ENCODE data around the gene ACSS1. TPM values are rescaled to one million over a fixed set of nuclear protein-coding genes. Genes with fewer than 3 reads are reported as not detected.

The ACSS1 gene
- total and polyA plus RNA-seq, 2 experiments from 2014 or later: 1.3 to 4.1 TPM

- TF ChIP-seq POLR2AphosphoS5 (IDR thresholded peaks at IDR 0.05; ENCODE audit: low read depth): no peak
- no peak for TF ChIP-seq EZH2 (IDR thresholded peaks at IDR 0.05; ENCODE audit: low read depth, unreplicated experiment)
- TF ChIP-seq NANOG (IDR thresholded peaks at IDR 0.05; ENCODE audit: borderline replicate concordance): no peak
- TF ChIP-seq, protein P1, sequence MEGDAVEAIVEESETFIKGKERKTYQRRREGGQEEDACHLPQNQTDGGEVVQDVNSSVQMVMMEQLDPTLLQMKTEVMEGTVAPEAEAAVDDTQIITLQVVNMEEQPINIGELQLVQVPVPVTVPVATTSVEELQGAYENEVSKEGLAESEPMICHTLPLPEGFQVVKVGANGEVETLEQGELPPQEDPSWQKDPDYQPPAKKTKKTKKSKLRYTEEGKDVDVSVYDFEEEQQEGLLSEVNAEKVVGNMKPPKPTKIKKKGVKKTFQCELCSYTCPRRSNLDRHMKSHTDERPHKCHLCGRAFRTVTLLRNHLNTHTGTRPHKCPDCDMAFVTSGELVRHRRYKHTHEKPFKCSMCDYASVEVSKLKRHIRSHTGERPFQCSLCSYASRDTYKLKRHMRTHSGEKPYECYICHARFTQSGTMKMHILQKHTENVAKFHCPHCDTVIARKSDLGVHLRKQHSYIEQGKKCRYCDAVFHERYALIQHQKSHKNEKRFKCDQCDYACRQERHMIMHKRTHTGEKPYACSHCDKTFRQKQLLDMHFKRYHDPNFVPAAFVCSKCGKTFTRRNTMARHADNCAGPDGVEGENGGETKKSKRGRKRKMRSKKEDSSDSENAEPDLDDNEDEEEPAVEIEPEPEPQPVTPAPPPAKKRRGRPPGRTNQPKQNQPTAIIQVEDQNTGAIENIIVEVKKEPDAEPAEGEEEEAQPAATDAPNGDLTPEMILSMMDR (conservative IDR thresholded peaks at IDR 0.05; ENCODE audit: low read depth in 2 of 2): no peak
Observed at GRCh38 chr20:25090492-25091429, 32.8 kb upstream of the ACSS1 start (continued).

GRCh38 chr20:25089662-25090061, 31.7 kb upstream of the ACSS1 start:
- H3K27me3 Mint-ChIP-seq (ENCODE audit: insufficient read depth, low read depth, poor library complexity): peaks cover 39% of the 10 kb centered on the region
- no peak for DNase-seq (ENCODE audit: low spot score)
- TF ChIP-seq, protein P2, sequence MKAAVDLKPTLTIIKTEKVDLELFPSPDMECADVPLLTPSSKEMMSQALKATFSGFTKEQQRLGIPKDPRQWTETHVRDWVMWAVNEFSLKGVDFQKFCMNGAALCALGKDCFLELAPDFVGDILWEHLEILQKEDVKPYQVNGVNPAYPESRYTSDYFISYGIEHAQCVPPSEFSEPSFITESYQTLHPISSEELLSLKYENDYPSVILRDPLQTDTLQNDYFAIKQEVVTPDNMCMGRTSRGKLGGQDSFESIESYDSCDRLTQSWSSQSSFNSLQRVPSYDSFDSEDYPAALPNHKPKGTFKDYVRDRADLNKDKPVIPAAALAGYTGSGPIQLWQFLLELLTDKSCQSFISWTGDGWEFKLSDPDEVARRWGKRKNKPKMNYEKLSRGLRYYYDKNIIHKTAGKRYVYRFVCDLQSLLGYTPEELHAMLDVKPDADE (IDR thresholded peaks at IDR 0.05): no peak
- TF ChIP-seq, protein P1 (conservative IDR thresholded peaks at IDR 0.05; ENCODE audit: low read depth in 2 of 2): no peak
- TF ChIP-seq ZNF331 (CRISPR knock-in tag; IDR thresholded peaks at IDR 0.05; ENCODE audit: low read depth): no peak
- no peak for TF ChIP-seq EZH2 (IDR thresholded peaks at IDR 0.05; ENCODE audit: low read depth, unreplicated experiment)
- no peak for TF ChIP-seq NANOG (IDR thresholded peaks at IDR 0.05; ENCODE audit: borderline replicate concordance)
- TF ChIP-seq POLR2AphosphoS5 (IDR thresholded peaks at IDR 0.05; ENCODE audit: low read depth): no peak
- TF ChIP-seq STAT1 (IDR thresholded peaks at IDR 0.05; ENCODE audit: unreplicated experiment): no peak
- TF ChIP-seq, protein P3, sequence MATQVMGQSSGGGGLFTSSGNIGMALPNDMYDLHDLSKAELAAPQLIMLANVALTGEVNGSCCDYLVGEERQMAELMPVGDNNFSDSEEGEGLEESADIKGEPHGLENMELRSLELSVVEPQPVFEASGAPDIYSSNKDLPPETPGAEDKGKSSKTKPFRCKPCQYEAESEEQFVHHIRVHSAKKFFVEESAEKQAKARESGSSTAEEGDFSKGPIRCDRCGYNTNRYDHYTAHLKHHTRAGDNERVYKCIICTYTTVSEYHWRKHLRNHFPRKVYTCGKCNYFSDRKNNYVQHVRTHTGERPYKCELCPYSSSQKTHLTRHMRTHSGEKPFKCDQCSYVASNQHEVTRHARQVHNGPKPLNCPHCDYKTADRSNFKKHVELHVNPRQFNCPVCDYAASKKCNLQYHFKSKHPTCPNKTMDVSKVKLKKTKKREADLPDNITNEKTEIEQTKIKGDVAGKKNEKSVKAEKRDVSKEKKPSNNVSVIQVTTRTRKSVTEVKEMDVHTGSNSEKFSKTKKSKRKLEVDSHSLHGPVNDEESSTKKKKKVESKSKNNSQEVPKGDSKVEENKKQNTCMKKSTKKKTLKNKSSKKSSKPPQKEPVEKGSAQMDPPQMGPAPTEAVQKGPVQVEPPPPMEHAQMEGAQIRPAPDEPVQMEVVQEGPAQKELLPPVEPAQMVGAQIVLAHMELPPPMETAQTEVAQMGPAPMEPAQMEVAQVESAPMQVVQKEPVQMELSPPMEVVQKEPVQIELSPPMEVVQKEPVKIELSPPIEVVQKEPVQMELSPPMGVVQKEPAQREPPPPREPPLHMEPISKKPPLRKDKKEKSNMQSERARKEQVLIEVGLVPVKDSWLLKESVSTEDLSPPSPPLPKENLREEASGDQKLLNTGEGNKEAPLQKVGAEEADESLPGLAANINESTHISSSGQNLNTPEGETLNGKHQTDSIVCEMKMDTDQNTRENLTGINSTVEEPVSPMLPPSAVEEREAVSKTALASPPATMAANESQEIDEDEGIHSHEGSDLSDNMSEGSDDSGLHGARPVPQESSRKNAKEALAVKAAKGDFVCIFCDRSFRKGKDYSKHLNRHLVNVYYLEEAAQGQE (IDR thresholded peaks at IDR 0.05; ENCODE audit: unreplicated experiment): no peak
- TF ChIP-seq ZNF114 (CRISPR knock-in tag; IDR thresholded peaks at IDR 0.05): no peak
- TF ChIP-seq CREB1 (CRISPR knock-in tag; IDR thresholded peaks at IDR 0.05; ENCODE audit: low read depth): no peak
- TF ChIP-seq JUNB (IDR thresholded peaks at IDR 0.05; ENCODE audit: unreplicated experiment): no peak

More at GRCh38 chr20:25089662-25090061, 31.7 kb upstream of the ACSS1 start:
- no peak overlapping the region for H3K27ac Mint-ChIP-seq
- H3K9me2 ChIP-seq (ENCODE audit: insufficient read depth): no peaks in the 10 kb centered on the region
- no peak overlapping the region for H3K4me3 Mint-ChIP-seq
- H3K4me1 ChIP-seq (ENCODE audit: insufficient read depth): peaks cover 10% of the 10 kb centered on the region
- H3K4me1 Mint-ChIP-seq: peaks cover 25% of the 10 kb centered on the region
- ATAC-seq: no peak
- H3K9me3 Mint-ChIP-seq: no peaks in the 10 kb centered on the region; the same call in 2 of the 3 replicates
- H3K27me3 ChIP-seq (ENCODE audit: insufficient read depth): peaks cover 35% of the 10 kb centered on the region
- H3F3A ChIP-seq (replicated peaks; ENCODE audit: low read depth): 0 out of 2 replicates have a peak, but pooled peaks cover 3% of the 10 kb centered on the region
- no peak overlapping the region for H2AFZ ChIP-seq
- H4K20me1 ChIP-seq (replicated peaks; ENCODE audit: insufficient read depth): no peaks in the 10 kb centered on the region; the same call in 1 of the 2 replicates
- H3K4me2 ChIP-seq: no peak overlapping the region
- H3K36me3 Mint-ChIP-seq (ENCODE audit: low read depth): no peaks in the 10 kb centered on the region
- no peaks in the 10 kb centered on the region for H3K36me3 ChIP-seq (ENCODE audit: insufficient read depth)
- H3K79me2 ChIP-seq (replicated peaks; ENCODE audit: insufficient read depth): no peaks in the 10 kb centered on the region
- no peak overlapping the region for H3K4me3 ChIP-seq
- H3K27ac ChIP-seq (ENCODE audit: low read depth): no peak overlapping the region
